UCSD-AML1 (cell line): ENCODE results near the gene SSBP2.
"Not testable (repeated sequence)": the region's sequence is repeated elsewhere in the genome, so short reads cannot be mapped to it uniquely, and the experiment has no call there.

Experiments used
- DNase-seq: peaks from one replicate; lab custom pipeline; 2025; ENCODE audit not compliant: unreplicated experiment; lab: John Stamatoyannopoulos, UW

Gene SSBP2

GRCh38 chr5:81537905-81538547 lies 212.9 kb downstream of the SSBP2 start:
- no peak for DNase-seq

GRCh38 chr5:81534441-81534840 lies 216.5 kb downstream of the SSBP2 start:
- no peak for DNase-seq

DNA sequence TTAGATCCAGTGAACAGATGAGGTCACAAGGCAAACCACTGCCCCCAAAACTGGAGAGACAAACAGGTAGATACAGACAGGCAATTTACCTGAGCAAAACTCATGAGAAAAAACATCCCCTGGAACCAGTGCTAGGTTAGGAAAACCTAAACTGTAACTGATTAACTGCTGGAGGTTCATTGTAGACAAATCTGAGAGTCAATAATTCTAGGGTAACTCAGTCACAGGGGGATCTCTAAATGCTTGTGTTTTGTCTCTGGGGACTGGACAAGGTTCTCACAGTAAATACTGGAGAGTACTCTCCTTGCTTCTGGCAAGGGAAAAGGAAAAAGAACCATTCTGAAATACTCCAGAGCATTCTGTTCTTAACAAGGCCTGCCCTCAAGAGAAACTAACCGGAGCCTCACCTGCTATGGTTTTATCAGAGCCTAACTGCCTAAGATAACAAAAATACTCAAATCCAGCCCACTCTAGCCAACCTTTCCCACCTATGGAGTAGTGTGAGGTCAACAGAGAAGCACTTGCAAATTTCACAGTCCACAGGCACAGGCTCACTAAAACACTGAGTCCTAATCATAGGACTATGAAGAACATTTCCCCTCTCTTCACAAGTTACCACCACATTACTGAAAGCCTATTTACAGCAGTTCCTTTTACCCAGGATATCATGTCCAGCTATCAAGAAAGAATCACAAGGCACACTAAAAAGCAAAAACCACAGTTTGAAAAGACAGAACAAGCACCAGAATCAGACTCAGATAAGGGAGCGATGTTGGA lies 217.1 kb downstream of the SSBP2 start:
- peak; percentile 7 for DNase-seq

GRCh38 chr5:81530919-81531318 lies 220.0 kb downstream of the SSBP2 start:
- DNase-seq = no peak

- no peak for DNase-seq
Measured at GRCh38 chr5:81525690-81526089, 225.2 kb downstream of the SSBP2 start.

GRCh38 chr5:81524015-81524414 lies 226.9 kb downstream of the SSBP2 start:
- no peak for DNase-seq

DNA sequence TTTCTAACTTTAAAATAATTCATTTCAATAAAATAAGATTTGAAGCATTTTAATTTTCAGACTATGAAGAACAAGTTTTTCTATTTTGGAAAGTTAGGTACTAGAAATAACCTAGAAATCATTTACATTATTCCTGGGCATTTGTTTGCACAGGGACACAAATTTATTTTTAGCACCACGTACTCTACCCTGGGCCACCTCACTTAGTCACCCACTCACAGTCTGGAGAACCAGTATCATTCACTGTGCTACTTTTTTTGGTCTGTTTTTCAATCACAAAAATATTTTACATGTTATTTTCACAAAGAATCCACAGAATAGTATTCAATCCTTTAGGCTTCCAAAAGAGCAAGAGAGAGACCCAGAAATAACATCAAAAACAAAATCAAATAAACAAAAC lies 228.3 kb downstream of the SSBP2 start:
- DNase-seq = no peak

DNA sequence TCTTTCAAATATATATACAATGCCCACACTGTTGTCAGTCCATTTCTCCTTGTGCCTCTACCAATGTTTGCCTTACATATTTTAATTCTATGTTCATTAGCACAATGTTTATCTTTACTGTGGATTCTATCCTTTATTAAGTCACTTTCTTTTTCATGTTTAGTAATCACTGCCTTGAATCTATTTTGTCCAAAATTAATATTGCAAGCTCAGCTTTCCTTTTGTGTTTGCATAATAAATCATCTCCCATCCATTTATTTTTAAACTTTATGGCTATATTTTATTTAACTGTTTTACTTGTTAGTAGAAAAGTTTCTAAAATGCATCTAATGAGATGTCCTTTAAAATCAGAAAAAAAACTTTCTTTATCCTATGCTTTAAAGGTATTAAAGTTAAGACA lies 230.1 kb downstream of the SSBP2 start:
- no peak for DNase-seq

DNA sequence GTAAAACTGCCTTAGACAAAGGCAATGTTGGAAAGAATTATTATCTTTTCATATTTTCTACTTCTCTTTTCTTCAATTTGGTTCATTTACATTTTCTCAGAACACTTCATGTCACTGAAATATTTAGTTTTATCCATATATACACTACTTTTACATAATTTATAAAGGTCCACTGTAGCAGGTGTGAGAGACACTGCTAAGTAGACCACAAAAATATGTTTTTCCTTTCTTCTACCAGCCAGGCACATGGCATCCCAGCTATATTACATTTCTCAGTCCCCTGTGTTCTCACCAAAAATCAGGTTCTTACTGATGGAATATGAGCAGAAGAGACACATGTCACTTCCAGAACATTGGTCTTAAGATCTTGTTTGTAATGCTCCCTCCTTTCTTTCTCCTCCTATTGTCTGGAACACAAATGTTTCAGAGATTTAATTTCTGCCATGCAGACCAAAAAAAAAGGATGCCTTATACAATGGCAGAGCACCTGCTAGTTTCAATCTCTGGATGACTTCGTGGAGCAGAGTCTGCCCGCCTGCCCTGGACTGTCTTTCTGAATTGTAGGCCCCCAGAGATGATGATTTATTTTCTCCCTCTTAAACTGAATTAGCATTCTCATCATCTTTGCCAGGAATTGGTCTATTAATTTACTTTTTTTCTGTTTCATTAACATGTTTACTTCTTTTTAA lies 231.5 kb downstream of the SSBP2 start:
- DNase-seq = no peak

- no peak for DNase-seq
Measured at GRCh38 chr5:81517462-81517861, 233.4 kb downstream of the SSBP2 start.

DNA sequence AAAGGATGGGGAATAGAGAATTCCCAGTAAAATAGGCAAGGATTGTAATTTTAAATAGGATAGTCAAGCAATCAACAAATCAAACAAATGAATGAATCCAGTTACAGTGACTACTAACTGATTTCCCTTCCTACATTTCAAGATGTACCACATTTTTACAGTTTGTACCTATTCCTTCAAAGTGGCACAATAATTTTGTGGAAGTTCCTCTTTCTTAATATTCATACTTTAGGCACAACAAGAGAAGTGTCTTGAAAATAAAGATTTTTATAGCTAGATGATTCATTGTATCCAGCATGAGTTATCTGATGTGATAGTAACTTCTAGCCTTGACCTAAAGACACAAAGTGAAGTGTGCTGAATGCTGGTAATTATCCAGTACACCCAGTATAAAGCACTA lies 234.8 kb downstream of the SSBP2 start:
- DNase-seq = no peak

GRCh38 chr5:81513982-81514381 lies 236.9 kb downstream of the SSBP2 start:
- no peak for DNase-seq

GRCh38 chr5:81513473-81513872 lies 237.4 kb downstream of the SSBP2 start:
- no peak for DNase-seq

GRCh38 chr5:81506900-81507588 lies 243.9 kb downstream of the SSBP2 start:
- peak; percentile 29 for DNase-seq

DNA sequence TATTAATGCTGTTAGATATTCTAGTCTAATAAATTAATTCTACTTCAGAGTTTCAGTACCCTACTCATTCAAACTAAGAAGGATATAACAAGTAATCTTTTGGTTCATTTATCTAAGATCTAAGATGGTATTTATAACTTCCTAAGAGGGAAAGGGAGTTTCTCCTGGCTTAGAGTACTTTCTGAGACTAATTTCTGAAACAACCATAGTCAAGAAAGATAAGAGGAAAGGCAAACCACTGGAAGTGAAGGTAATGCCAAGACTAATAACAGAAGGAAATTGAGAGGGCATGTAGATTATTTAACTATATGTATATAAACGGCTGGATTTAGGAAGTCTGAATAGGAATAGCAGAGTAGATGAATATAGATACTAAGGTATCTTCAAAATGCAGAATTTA lies 244.5 kb downstream of the SSBP2 start:
- no peak for DNase-seq

DNA sequence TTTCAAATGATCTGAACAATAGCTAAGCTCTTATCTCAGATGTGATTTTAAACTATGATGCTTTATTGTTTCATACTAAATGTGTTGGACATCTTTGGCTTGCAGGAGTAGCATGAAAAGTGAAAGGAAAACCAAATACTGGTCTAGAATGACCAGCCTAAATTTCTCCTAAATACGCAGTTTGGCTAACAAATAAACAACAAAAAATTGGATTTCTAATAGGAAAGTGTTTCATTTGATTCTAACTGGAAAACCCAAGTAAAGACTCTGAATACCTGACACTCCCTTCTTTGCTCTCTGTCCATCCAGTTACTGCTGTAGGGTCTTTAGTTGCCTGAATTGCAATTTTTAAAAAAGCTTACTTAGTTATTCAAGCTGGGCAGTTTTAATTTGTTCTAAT lies 245.2 kb downstream of the SSBP2 start:
- DNase-seq = no peak

GRCh38 chr5:81503602-81504001 lies 247.3 kb downstream of the SSBP2 start:
- not testable (repeated sequence) for DNase-seq

DNA sequence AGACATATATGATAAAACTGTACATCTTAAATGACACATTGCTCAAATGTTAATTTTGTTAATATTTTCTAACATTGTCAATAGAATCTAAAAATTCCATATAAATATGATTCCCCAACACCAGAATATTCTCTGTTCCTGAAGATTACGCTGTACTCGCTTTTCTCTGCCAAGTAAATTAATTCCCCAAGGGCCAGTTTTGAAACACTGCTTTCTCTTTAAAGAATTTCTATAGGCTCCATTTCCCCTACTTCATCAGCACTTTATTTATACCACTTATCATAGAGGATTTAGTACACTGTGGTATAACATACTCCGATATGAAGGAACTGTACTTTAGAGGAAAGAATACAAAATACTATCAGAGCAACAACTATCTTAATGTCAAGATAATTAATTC lies 255.6 kb downstream of the SSBP2 start:
- no peak for DNase-seq

GRCh38 chr5:81488862-81489261 lies 262.0 kb downstream of the SSBP2 start:
- DNase-seq = no peak

- no peak for DNase-seq
Measured at GRCh38 chr5:81486711-81487110, 264.2 kb downstream of the SSBP2 start.

- no peak for DNase-seq
Measured at GRCh38 chr5:81482595-81482994, 268.3 kb downstream of the SSBP2 start.

- DNase-seq = not testable (repeated sequence)
Measured at GRCh38 chr5:81473395-81473794, 277.5 kb downstream of the SSBP2 start.
